Raji (cell line): Measurements from ENCODE around the gene HCN2.

Experiments
- POLR2A ChIP-seq: IDR thresholded peaks from 2 replicates; pipeline ENCODE4 v1.6.1; 2011; ENCODE audit warnings: low read depth, low read length, control low read depth; ENCODE audit not compliant: insufficient read depth

The HCN2 gene

GRCh38 chr19:645912-646778 is 56.5 kb downstream of the HCN2 start:
- TF ChIP-seq POLR2A, result no peak

GRCh38 chr19:646779-647565 is 57.3 kb downstream of the HCN2 start:
- no peak for TF ChIP-seq POLR2A

- TF ChIP-seq POLR2A, result no peak
These were observed 58.0 kb downstream of the HCN2 start for GRCh38 chr19:647566-648284.

GRCh38 chr19:648305-648704 is 58.6 kb downstream of the HCN2 start:
- no peak for TF ChIP-seq POLR2A

GRCh38 chr19:648904-649801 is 59.5 kb downstream of the HCN2 start:
- TF ChIP-seq POLR2A, result no peak

- no peak for TF ChIP-seq POLR2A
These were observed 60.4 kb downstream of the HCN2 start for GRCh38 chr19:650121-650520.

GRCh38 chr19:651114-651818 is 61.6 kb downstream of the HCN2 start:
- TF ChIP-seq POLR2A, result no peak

- TF ChIP-seq POLR2A, result no peak
These were observed 62.3 kb downstream of the HCN2 start for GRCh38 chr19:651991-652390.

GRCh38 chr19:652467-653389 is 63.0 kb downstream of the HCN2 start:
- TF ChIP-seq POLR2A, result no peak

GRCh38 chr19:653425-653824 is 63.7 kb downstream of the HCN2 start:
- TF ChIP-seq POLR2A, result no peak

- TF ChIP-seq POLR2A, result no peak
These were observed 66.0 kb downstream of the HCN2 start for GRCh38 chr19:655691-656090.

- no peak for TF ChIP-seq POLR2A
These were observed 67.3 kb downstream of the HCN2 start for GRCh38 chr19:656751-657559.
